Lower lobe of right lung (tissue), 2 donors: ENCODE measurements around the gene USP48. TPM values are rescaled to one million over a fixed set of nuclear protein-coding genes. Genes with fewer than 3 reads are reported as not detected.

ENCODE experiments used
- ATAC-seq, 2 donors: fragments of 200-7000 bp; cut with Tn5 transposase; one replicate each; pipeline ENCODE4 v1.9.1; 2020 to 2022; ENCODE audit warnings: mild to moderate bottlenecking in 2 of 2, moderate library complexity in 2 of 2
- DNase-seq: peaks from one replicate; pipeline ENCODE4 v3.0.0-alpha.2; 2020
- H3K27ac ChIP-seq: fragments of 200-600 bp; one replicate; pipeline ENCODE4 v1.8.0; 2022
- H3K27me3 ChIP-seq: fragments of 200-600 bp; one replicate; pipeline ENCODE4 v1.8.0; 2022; ENCODE audit warnings: low read depth
- H3K36me3 ChIP-seq: fragments of 200-600 bp; one replicate; pipeline ENCODE4 v1.8.0; 2022; ENCODE audit warnings: mild to moderate bottlenecking
- H3K4me1 ChIP-seq: fragments of 200-600 bp; one replicate; pipeline ENCODE4 v1.8.0; 2022
- H3K4me3 ChIP-seq: fragments of 200-600 bp; one replicate; pipeline ENCODE4 v1.8.0; 2022; ENCODE audit warnings: mild to moderate bottlenecking
- H3K9me3 ChIP-seq: fragments of 200-600 bp; one replicate; pipeline ENCODE4 v1.8.0; 2022
- intact Hi-C: fragments of 100-400 bp; cut with DNase I; formaldehyde crosslinking; loops from one replicate; pipeline ENCODE4 v1.11.0; 2022
- total RNA-seq: library from RNA; stranded (reverse); fragmentation: NEBNext Ultra II Directional; extraction: Animal tissue kit (Norgen Biotek cat#: 25700); gene quantifications from one replicate; pipeline ENCODE4 v1.2.1, GENCODE V29; 2021
- TF ChIP-seq, protein P1 (sequence below): fragments of 200-600 bp; IDR thresholded peaks from one replicate; pipeline ENCODE4 v1.8.0; 2022; ENCODE audit warnings: antibody characterized with exemption, mild to moderate bottlenecking
- donor health status: DM: no; HTN: yes; CAD: no; lungs with severe emphysema.

Gene USP48
- total RNA-seq, 1 donor from 2014 or later: 61.9 TPM

DNA sequence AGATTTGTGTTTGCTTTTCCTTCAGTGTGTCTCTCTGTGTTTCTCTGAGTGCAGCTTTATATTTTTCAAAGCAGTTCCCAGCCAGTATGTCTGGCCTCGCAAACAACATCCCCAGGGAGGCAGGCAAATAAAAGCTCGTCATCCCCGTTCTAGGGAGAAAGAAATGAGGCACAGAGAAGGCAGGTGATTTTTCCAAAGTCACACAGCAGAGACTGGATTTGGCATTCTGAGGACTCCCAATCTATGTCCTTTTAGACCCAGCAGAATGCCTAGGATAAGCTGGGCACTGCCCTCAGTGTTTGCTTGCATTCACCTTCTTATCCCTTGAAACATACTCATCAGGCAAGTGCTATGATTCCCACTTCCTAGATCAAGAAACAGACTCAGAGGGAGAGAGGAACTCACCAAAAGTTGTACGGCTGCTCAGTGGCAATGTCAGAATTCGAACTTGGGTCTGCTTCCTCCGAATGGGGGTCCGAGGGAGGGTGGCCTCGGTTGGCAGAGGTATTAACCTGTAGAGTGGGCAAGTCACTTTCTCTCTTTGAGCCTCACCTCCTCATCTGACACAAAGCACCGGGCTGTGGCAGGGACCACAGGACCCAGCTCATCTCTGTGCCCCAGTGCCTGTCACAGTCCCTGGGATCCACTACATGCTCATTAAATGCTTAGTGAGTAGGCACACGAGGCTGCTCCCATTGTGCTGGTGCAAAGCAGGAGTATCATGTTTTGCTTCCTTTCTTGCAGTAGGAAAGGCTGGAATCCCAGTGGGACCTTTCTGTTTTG lies 118.0 kb downstream of the USP48 start:
- Histone ChIP-seq H3K4me1 (peaks cover 25% of the 10 kb centered on the region), H3K9me3 (no peaks in the 10 kb centered on the region)
- intact Hi-C loops: no loop called here

DNA sequence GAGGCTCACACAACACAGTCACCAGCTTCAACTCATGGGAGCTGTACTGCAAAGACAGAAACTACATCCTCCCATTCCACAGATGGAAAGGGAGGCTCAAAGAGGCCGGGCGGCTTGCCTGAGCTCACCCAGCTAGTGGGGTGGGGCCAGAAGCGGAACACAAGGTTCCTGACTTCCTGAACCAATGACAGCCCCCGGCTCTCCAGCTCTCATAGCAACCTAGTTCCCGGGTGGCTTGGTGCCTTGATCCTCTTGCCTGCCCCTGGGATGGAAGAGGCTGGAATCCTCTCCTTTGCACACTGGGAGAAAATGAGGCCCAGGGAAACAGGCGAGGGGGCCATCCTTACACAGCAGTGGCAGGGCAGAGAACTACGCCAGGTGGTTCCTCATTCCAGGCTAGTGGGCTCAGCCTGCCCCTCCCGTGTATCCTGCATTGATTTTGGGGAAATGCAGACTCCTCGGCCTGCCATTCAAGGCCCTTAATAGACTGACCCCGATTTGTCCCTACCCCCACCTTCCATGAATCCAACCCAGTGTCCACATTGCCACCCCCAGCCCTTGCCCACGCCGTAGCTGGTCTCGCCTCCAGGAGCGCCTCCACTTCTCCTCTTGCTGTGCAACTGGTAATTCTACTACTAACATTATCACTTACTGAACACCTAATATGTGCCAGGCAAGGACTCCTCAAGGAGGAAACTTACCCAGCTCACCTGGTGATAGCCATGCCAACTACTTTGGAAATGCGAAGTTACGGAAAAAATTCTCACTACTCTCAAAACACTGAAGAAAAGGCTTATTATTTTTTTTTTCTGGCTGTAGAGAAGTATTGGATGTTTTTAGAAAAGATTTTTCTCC lies 118.8 kb downstream of the USP48 start:
- Histone ChIP-seq H3K4me1 (peaks cover 16% of the 10 kb centered on the region), H3K27me3 (peaks cover 48% of the 10 kb centered on the region), H3K36me3 (no peaks in the 10 kb centered on the region), H3K27ac (no peak overlapping the region), H3K9me3 (no peaks in the 10 kb centered on the region), H3K4me3 (no peak overlapping the region)
- DNase-seq (no peak), ATAC-seq (no peak)
- TF ChIP-seq, protein P1, sequence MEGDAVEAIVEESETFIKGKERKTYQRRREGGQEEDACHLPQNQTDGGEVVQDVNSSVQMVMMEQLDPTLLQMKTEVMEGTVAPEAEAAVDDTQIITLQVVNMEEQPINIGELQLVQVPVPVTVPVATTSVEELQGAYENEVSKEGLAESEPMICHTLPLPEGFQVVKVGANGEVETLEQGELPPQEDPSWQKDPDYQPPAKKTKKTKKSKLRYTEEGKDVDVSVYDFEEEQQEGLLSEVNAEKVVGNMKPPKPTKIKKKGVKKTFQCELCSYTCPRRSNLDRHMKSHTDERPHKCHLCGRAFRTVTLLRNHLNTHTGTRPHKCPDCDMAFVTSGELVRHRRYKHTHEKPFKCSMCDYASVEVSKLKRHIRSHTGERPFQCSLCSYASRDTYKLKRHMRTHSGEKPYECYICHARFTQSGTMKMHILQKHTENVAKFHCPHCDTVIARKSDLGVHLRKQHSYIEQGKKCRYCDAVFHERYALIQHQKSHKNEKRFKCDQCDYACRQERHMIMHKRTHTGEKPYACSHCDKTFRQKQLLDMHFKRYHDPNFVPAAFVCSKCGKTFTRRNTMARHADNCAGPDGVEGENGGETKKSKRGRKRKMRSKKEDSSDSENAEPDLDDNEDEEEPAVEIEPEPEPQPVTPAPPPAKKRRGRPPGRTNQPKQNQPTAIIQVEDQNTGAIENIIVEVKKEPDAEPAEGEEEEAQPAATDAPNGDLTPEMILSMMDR: no peak
- intact Hi-C loops: no loop called here

More for the DNA sequence above, 118.0 kb downstream of the USP48 start:
- Histone ChIP-seq H3K36me3 (no peaks in the 10 kb centered on the region), H3K4me3 (no peak overlapping the region), H3K27me3 (peaks cover 50% of the 10 kb centered on the region), H3K27ac (no peak overlapping the region)
- TF ChIP-seq, protein P1: no peak
- DNase-seq: no peak
- ATAC-seq: no peak

GRCh38 chr1:21663248-21663950 lies 119.5 kb downstream of the USP48 start:
- Histone ChIP-seq H3K27ac (no peak overlapping the region), H3K27me3 (peaks cover 41% of the 10 kb centered on the region), H3K9me3 (no peaks in the 10 kb centered on the region), H3K4me1 (peaks cover 9% of the 10 kb centered on the region), H3K4me3 (no peak overlapping the region), H3K36me3 (no peaks in the 10 kb centered on the region)
- TF ChIP-seq, protein P1: no peak
- intact Hi-C loops: no loop called here
- no peak for DNase-seq
- ATAC-seq: no peak

DNA sequence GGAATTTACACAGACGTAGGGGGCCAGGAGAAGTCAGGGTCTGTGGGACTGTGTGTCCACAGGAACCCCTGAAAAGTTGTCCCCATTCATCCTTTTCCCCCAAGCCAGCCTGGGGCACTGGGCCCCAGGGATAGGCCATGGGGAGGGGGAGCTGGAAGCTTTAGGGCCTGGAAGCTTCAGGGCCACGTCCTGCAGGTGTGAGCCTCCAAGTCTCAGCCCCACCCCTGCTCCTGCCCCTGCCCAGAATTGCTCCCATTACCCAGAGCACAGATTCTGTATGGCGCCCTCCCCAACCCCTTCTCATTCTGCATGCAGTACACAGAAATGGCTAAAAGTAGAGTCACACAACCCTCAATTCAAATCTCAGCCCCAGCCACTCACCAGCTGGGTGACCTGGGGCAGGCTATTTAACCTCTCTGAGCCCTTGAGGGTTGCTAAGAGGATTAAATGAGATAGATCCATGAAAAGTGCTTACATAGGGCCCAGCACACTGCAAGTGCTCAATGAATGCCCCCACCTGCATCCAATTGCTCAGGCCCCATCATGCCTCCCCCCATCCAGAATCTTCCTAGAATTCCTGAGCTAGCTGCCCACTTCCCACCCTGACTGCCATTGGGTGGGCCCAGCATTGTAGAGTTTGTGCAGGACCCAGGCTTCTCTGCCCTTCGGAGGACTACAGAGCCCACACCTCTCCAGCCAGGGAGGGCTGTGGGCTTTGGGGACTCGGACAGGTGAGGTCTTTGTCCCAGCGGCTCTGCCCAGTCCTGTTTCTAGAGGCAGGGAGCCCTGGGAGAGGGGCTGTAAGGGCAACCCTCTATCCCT lies 120.3 kb downstream of the USP48 start:
- H3K27ac ChIP-seq: no peak overlapping the region
- ATAC-seq: no peak
- TF ChIP-seq, protein P1: no peak
- no peak for DNase-seq
- no peaks in the 10 kb centered on the region for H3K9me3 ChIP-seq
- intact Hi-C loops: no loop called here
- H3K4me3 ChIP-seq: no peak overlapping the region
- H3K27me3 ChIP-seq: peaks cover 33% of the 10 kb centered on the region
- peaks cover 4% of the 10 kb centered on the region for H3K4me1 ChIP-seq
- H3K36me3 ChIP-seq: no peaks in the 10 kb centered on the region

- no peaks in the 10 kb centered on the region for H3K36me3 ChIP-seq
- peaks cover 26% of the 10 kb centered on the region for H3K27me3 ChIP-seq
- H3K9me3 ChIP-seq: no peaks in the 10 kb centered on the region
- no peak overlapping the region for H3K4me3 ChIP-seq
- ATAC-seq (no peak), DNase-seq (no peak)
- TF ChIP-seq, protein P1: no peak
- no peak overlapping the region for H3K27ac ChIP-seq
- peaks cover 4% of the 10 kb centered on the region for H3K4me1 ChIP-seq
- intact Hi-C loops: no loop called here
These were observed 121.1 kb downstream of the USP48 start for GRCh38 chr1:21661886-21662285.
